ENCODE data around the gene SMIM5. TPM values are rescaled to one million over a fixed set of nuclear protein-coding genes. Genes with fewer than 3 reads are reported as not detected.
A peak's percentile ranks its signal among the peaks of the same experiment; 100 is the strongest.

SMIM5 gene
- polyA plus RNA-seq, 1 donor from 2014 or later: 0.59 TPM

DNA sequence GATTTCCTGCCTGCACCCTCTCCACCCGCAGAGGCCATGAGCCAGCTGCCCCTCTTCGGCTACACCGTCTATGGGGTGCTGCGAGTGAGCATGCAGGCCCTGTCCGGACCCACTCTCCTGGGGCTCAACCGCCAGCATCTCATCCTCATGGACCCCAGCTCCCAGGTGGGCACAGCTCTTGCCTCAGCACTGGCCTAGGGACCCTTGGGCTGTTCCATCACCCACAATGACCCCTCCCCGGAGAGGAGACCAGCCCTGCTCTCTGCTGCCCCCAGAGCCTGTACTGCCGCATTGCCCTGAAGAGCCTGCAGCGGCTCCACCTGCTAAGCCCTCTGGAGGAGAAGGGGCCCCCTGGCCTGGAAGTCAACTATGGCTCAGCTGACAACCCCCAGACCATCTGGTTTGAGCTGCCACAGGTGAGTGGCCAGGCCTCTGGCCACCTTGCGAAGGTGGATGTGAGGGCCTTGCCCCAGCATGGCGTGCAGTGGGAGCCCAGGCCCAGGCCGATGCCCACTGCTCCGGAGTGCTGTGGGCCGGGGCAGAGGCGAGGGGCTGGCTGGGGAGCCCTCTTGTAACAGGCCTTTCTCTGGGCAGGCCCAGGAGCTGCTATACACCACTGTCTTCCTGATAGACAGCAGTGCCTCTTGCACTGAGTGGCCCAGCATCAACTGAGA, 7.3 kb upstream of the SMIM5 start:
- Histone ChIP-seq H3K4me3 (ENCODE audit: low read length) (no peak overlapping the region), H3K79me2 (replicated peaks; ENCODE audit: insufficient read depth, low read length) (no peaks in the 10 kb centered on the region), H4K20me1 (ENCODE audit: insufficient read depth) (no peaks in the 10 kb centered on the region), H3K27me3 (ENCODE audit: insufficient read depth, low read depth, low read length) (no peaks in the 10 kb centered on the region), H3K4me2 (ENCODE audit: low read length) (no peak overlapping the region), H2AFZ (ENCODE audit: low read depth, low read length) (no peak overlapping the region), H3K9ac (ENCODE audit: low read length) (no peak overlapping the region), H3K27ac (ENCODE audit: low read length) (no peak overlapping the region), H3F3A (ENCODE audit: insufficient read depth, low read length, poor library complexity, severe bottlenecking) (no peaks in the 10 kb centered on the region), H3K9me2 (ENCODE audit: insufficient read depth, low read length) (no peaks in the 10 kb centered on the region), H3K36me3 (ENCODE audit: insufficient read depth, low read length) (no peaks in the 10 kb centered on the region), H3K9me3 (ENCODE audit: low read length) (no peaks in the 10 kb centered on the region)
- TF ChIP-seq EZH2 (IDR thresholded peaks at IDR 0.05; ENCODE audit: borderline replicate concordance, insufficient read depth, low read length, poor library complexity, severe bottlenecking) (no peak), REST (IDR thresholded peaks at IDR 0.05; ENCODE audit: borderline replicate concordance) (no peak), SMC3 (conservative IDR thresholded peaks at IDR 0.05; ENCODE audit: poor library complexity) (no peak), POLR2AphosphoS5 (IDR thresholded peaks at IDR 0.05) (no peak), CTCF (IDR thresholded peaks at IDR 0.05; ENCODE audit: poor library complexity, severe bottlenecking) (peak; percentile 55), EP300 (conservative IDR thresholded peaks at IDR 0.05; ENCODE audit: poor library complexity, severe bottlenecking) (no peak)

DNA sequence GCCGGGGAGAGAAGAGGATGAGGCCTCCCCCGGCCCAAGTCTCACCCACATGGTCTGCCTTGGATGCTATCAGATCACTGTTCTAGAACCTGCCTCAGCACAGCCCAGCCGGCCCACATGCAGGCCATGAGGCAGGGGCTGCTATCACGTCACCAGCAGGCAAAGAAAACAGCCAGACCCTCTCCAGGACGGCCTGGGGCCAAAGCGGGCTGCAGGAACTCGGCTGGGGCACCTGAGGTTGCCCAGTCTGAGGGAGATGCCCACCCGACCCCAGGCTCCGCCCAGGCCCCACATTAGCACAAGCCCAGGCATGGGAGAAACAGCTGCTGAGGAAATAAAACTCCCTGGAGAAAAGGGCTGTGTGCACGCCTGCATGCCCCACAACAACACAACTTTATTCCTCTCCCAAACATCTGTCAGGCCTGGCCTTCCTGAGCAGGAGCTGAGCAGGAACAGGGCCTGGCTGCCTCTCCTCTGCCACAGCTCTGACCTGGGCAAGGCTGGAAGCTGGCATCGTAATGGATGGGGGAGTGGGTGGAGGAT, 6.7 kb upstream of the SMIM5 start:
- TF ChIP-seq POLR2AphosphoS5 (IDR thresholded peaks at IDR 0.05): no peak
- no peak for TF ChIP-seq SMC3 (conservative IDR thresholded peaks at IDR 0.05; ENCODE audit: poor library complexity)
- no peak for TF ChIP-seq MXI1 (conservative IDR thresholded peaks at IDR 0.05; ENCODE audit: poor library complexity, severe bottlenecking)
- no peak for TF ChIP-seq REST (IDR thresholded peaks at IDR 0.05; ENCODE audit: borderline replicate concordance)
- TF ChIP-seq EP300 (conservative IDR thresholded peaks at IDR 0.05; ENCODE audit: poor library complexity, severe bottlenecking): no peak
- Histone ChIP-seq H3K27me3 (ENCODE audit: insufficient read depth, low read depth, low read length) (no peaks in the 10 kb centered on the region), H3K79me2 (replicated peaks; ENCODE audit: insufficient read depth, low read length) (no peaks in the 10 kb centered on the region), H2AFZ (ENCODE audit: low read depth, low read length) (no peak overlapping the region), H3K9me2 (ENCODE audit: insufficient read depth, low read length) (no peaks in the 10 kb centered on the region), H3K36me3 (ENCODE audit: insufficient read depth, low read length) (no peaks in the 10 kb centered on the region), H3F3A (ENCODE audit: insufficient read depth, low read length, poor library complexity, severe bottlenecking) (no peaks in the 10 kb centered on the region), H3K27ac (ENCODE audit: low read length) (no peak overlapping the region), H3K4me2 (ENCODE audit: low read length) (no peak overlapping the region), H4K20me1 (ENCODE audit: insufficient read depth) (no peaks in the 10 kb centered on the region), H3K9ac (ENCODE audit: low read length) (no peak overlapping the region), H3K9me3 (ENCODE audit: low read length) (no peaks in the 10 kb centered on the region), H3K4me3 (ENCODE audit: low read length) (no peak overlapping the region)
